Kidney tubule cell (primary cell): ENCODE measurements around the gene PALLD.
A peak's percentile ranks its signal among the peaks of the same experiment; 100 is the strongest.

Experiments used
- DNase-seq: peaks from one replicate; pipeline ENCODE4 v3.0.0-alpha.2; 2018; ENCODE audit warnings: low spot score

The PALLD gene

GRCh38 chr4:168647646-168648375 is 151.0 kb downstream of the PALLD start:
- peak; percentile 86 for DNase-seq

GRCh38 chr4:168648494-168648893 is 151.6 kb downstream of the PALLD start:
- DNase-seq: no peak

- DNase-seq: peak; percentile 96
Observed at GRCh38 chr4:168648929-168649328, 152.1 kb downstream of the PALLD start.

GRCh38 chr4:168651374-168651773 is 154.5 kb downstream of the PALLD start:
- peak; percentile 62 for DNase-seq

GRCh38 chr4:168651864-168652263 is 155.0 kb downstream of the PALLD start:
- DNase-seq: no peak

GRCh38 chr4:168652755-168653154 is 155.9 kb downstream of the PALLD start:
- no peak for DNase-seq

GRCh38 chr4:168654104-168654847 is 157.4 kb downstream of the PALLD start:
- DNase-seq: peak; percentile 41

GRCh38 chr4:168654848-168655174 is 158.0 kb downstream of the PALLD start:
- no peak for DNase-seq

- DNase-seq: no peak
Observed at GRCh38 chr4:168655182-168655581, 158.3 kb downstream of the PALLD start.

- peak; percentile 52 for DNase-seq
Observed at GRCh38 chr4:168656055-168656660, 159.3 kb downstream of the PALLD start.

- no peak for DNase-seq
Observed at GRCh38 chr4:168656946-168657473, 160.2 kb downstream of the PALLD start.

GRCh38 chr4:168658751-168659150 is 161.9 kb downstream of the PALLD start:
- no peak for DNase-seq

- no peak for DNase-seq
Observed at GRCh38 chr4:168659741-168660465, 163.1 kb downstream of the PALLD start.

GRCh38 chr4:168662297-168662984 is 165.6 kb downstream of the PALLD start:
- no peak for DNase-seq

GRCh38 chr4:168664242-168664891 is 167.5 kb downstream of the PALLD start:
- no peak for DNase-seq

- peak; percentile 49 for DNase-seq
Observed at GRCh38 chr4:168666531-168666930, 169.7 kb downstream of the PALLD start.

GRCh38 chr4:168667376-168667775 is 170.5 kb downstream of the PALLD start:
- no peak for DNase-seq

- no peak for DNase-seq
Observed at GRCh38 chr4:168667921-168668320, 171.1 kb downstream of the PALLD start.

GRCh38 chr4:168673476-168673875 is 176.6 kb downstream of the PALLD start:
- DNase-seq: no peak

GRCh38 chr4:168674077-168674747 is 177.4 kb downstream of the PALLD start:
- DNase-seq: no peak

- DNase-seq: no peak
Observed at GRCh38 chr4:168674866-168675265, 178.0 kb downstream of the PALLD start.
